Fibroblast of pulmonary artery (primary cell): Measurements from ENCODE around the gene KCNF1.

Experiments
- DNase-seq: peaks from one replicate; pipeline ENCODE4 v3.0.0-alpha.2; 2010; ENCODE audit warnings: low read depth
- H3K4me3 ChIP-seq: replicated peaks from 2 replicates; pipeline ENCODE4 v1.5.1; 2011; ENCODE audit warnings: low read depth, mild to moderate bottlenecking, control low read depth, low read length, moderate library complexity
- CTCF ChIP-seq: IDR thresholded peaks from 2 replicates; pipeline ENCODE4 v1.5.1; 2011; ENCODE audit warnings: mild to moderate bottlenecking, control low read depth, low read length, inconsistent platforms; ENCODE audit errors: missing control alignments

KCNF1 gene

GRCh38 chr2:10865841-10866240, 45.9 kb upstream of the KCNF1 start:
- no peak for DNase-seq
- H3K4me3 ChIP-seq = no peak overlapping the region
- no peak for TF ChIP-seq CTCF

GRCh38 chr2:10867692-10868420, 43.9 kb upstream of the KCNF1 start:
- no peak overlapping the region for H3K4me3 ChIP-seq
- no peak for DNase-seq
- TF ChIP-seq CTCF = no peak

- H3K4me3 ChIP-seq = no peak overlapping the region
- DNase-seq = no peak
- no peak for TF ChIP-seq CTCF
Observed at GRCh38 chr2:10868465-10869314, 43.0 kb upstream of the KCNF1 start.

GRCh38 chr2:10871978-10872377, 39.8 kb upstream of the KCNF1 start:
- H3K4me3 ChIP-seq = no peak overlapping the region
- TF ChIP-seq CTCF = no peak
- DNase-seq = no peak

- no peak for TF ChIP-seq CTCF
- H3K4me3 ChIP-seq = no peak overlapping the region
Observed at GRCh38 chr2:10873171-10873570, 38.6 kb upstream of the KCNF1 start.

GRCh38 chr2:10873790-10874437, 37.8 kb upstream of the KCNF1 start:
- peak; percentile 42 for DNase-seq

More at GRCh38 chr2:10873171-10873570, 38.6 kb upstream of the KCNF1 start:
- no peak for DNase-seq

More at GRCh38 chr2:10873790-10874437, 37.8 kb upstream of the KCNF1 start:
- no peak overlapping the region for H3K4me3 ChIP-seq
- TF ChIP-seq CTCF = no peak
